ENCODE measurements around the gene LRRIQ1. TPM values are rescaled to one million over a fixed set of nuclear protein-coding genes. Genes with fewer than 3 reads are reported as not detected.

Gene LRRIQ1
- total RNA-seq, 1 donor from 2014 or later = 3.8 TPM

DNA sequence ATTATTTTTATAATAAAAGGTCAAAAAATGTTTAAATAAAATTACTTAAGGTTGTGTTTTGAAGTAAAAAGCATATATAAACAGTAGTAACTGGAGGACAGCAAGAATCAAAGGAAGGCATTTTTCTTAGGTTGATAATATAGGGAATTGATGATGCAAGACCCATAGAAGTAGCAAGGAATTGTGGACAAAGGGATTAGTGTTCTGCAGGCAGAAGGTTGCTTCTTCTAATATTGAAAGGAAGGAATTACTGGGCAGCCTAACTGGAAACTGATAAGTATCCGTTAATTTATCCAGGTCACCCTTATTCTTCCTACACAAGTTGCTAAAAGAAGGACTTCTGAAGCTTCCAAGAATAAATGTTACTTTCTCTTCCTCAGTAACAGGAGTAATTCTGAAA lies 189.3 kb downstream of the LRRIQ1 start:
- Mint-ChIP-seq H3K27ac (ENCODE audit: unreplicated experiment) (no peak overlapping the region), H3K4me1 (peaks cover 6% of the 10 kb centered on the region), H3K36me3 (ENCODE audit: low read depth) (no peaks in the 10 kb centered on the region), H3K9me3 (no peaks in the 10 kb centered on the region), H3K27me3 (ENCODE audit: low read depth) (no peaks in the 10 kb centered on the region), H3K4me3 (no peak overlapping the region)
- TF ChIP-seq CTCF (conservative IDR thresholded peaks at IDR 0.05) = no peak
- DNase-seq (ENCODE audit: low read depth, low spot score) = no peak

DNA sequence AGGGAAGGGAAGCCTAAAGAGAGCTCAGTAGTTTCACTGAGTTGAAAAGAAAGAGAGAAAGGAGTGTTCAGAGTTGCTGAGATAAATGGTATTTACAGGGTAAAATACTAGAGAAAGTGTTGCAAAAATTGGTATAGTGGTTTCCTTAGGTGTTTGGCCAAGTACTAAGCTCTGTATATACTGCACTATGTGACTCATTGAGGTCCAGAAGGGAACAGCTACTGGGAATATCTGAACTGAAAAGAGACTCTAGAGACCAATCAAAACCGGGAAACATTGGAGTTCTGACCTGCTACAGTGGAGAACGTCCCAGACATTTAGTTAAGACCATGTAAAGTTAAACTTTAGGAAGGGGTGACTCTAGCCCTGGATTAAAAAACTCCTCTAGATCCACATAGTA lies 201.2 kb downstream of the LRRIQ1 start:
- Mint-ChIP-seq H3K4me1 (no peaks in the 10 kb centered on the region), H3K9me3 (peaks cover 7% of the 10 kb centered on the region), H3K27ac (ENCODE audit: unreplicated experiment) (no peak overlapping the region), H3K36me3 (ENCODE audit: low read depth) (peaks cover 2% of the 10 kb centered on the region), H3K27me3 (ENCODE audit: low read depth) (no peaks in the 10 kb centered on the region), H3K4me3 (no peak overlapping the region)
- no peak for TF ChIP-seq CTCF (conservative IDR thresholded peaks at IDR 0.05)
- no peak for DNase-seq (ENCODE audit: low read depth, low spot score)

DNA sequence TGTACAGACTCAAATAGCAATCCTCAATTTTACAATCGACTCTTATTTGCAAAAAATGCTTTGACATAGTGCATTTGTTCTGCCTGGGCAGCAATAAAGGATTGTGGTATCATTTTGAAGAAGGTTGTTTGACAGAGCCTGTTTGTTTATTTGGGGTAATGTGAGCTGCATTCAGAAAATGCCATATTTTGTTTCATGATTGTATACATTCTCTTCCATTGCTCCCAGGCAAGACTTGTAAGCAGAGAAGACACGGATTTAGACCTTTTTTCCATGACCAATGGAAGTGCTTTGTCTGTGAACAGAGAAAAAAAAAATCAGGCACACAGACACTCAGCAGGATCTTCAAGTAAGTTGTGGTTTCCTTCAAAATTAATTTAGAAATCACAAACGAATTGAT lies 208.4 kb downstream of the LRRIQ1 start:
- Mint-ChIP-seq H3K4me3 (no peak overlapping the region), H3K4me1 (no peaks in the 10 kb centered on the region), H3K27ac (ENCODE audit: unreplicated experiment) (no peak overlapping the region), H3K9me3 (no peaks in the 10 kb centered on the region), H3K36me3 (ENCODE audit: low read depth) (no peaks in the 10 kb centered on the region), H3K27me3 (ENCODE audit: low read depth) (no peaks in the 10 kb centered on the region)
- no peak for TF ChIP-seq CTCF (conservative IDR thresholded peaks at IDR 0.05)
- no peak for DNase-seq (ENCODE audit: low read depth, low spot score)

DNA sequence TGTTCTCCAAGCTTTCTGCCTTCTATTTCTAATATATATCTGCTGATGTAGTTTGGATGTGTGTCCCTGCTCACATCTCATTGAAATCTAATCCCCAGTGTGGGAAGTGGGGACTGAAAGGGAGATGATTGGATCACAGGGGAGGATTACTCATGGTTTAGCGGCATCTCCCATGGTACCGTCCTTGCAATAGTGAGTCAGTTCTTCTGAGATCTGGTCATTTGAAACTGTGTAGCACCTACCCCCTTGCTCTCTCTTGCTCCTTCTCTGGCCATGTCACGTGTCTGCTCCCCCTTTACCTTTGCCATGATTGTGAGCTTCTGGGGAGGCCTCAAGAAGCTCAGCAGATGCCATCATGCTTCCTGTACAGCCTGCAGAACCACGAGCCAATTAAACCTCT lies 217.7 kb downstream of the LRRIQ1 start:
- Mint-ChIP-seq H3K36me3 (ENCODE audit: low read depth) (no peaks in the 10 kb centered on the region), H3K27me3 (ENCODE audit: low read depth) (peaks cover 24% of the 10 kb centered on the region), H3K4me3 (no peak overlapping the region), H3K27ac (ENCODE audit: unreplicated experiment) (no peak overlapping the region), H3K9me3 (no peaks in the 10 kb centered on the region), H3K4me1 (no peaks in the 10 kb centered on the region)
- DNase-seq (ENCODE audit: low read depth, low spot score) = no peak
- TF ChIP-seq CTCF (conservative IDR thresholded peaks at IDR 0.05) = no peak

GRCh38 chr12:85257671-85258070 lies 221.5 kb downstream of the LRRIQ1 start:
- no peaks in the 10 kb centered on the region for H3K36me3 Mint-ChIP-seq (ENCODE audit: low read depth)
- DNase-seq (ENCODE audit: low read depth, low spot score) = no peak
- H3K4me1 Mint-ChIP-seq = no peaks in the 10 kb centered on the region
- H3K4me3 Mint-ChIP-seq = no peak overlapping the region
- no peak overlapping the region for H3K27ac Mint-ChIP-seq (ENCODE audit: unreplicated experiment)
- peaks cover 17% of the 10 kb centered on the region for H3K27me3 Mint-ChIP-seq (ENCODE audit: low read depth)
- H3K9me3 Mint-ChIP-seq = no peaks in the 10 kb centered on the region
- no peak for TF ChIP-seq CTCF (conservative IDR thresholded peaks at IDR 0.05)

- no peak for TF ChIP-seq CTCF (conservative IDR thresholded peaks at IDR 0.05)
- peaks cover 10% of the 10 kb centered on the region for H3K27me3 Mint-ChIP-seq (ENCODE audit: low read depth)
Measured at GRCh38 chr12:85260447-85260846, 224.3 kb downstream of the LRRIQ1 start.

More at GRCh38 chr12:85260447-85260846, 224.3 kb downstream of the LRRIQ1 start:
- H3K36me3 Mint-ChIP-seq (ENCODE audit: low read depth) = no peaks in the 10 kb centered on the region
- no peaks in the 10 kb centered on the region for H3K4me1 Mint-ChIP-seq
- H3K27ac Mint-ChIP-seq (ENCODE audit: unreplicated experiment) = no peak overlapping the region
- H3K9me3 Mint-ChIP-seq = no peaks in the 10 kb centered on the region
- H3K4me3 Mint-ChIP-seq = no peak overlapping the region
- no peak for DNase-seq (ENCODE audit: low read depth, low spot score)
